Suprapubic skin (tissue), 4 donors: Measurements from ENCODE around the gene CTNNA1.

Experiments used
- CTCF ChIP-seq, 2 donors: fragments of 200-600 bp in 1 of 2; fragments of 450-650 bp in 1 of 2; sonication (generic) in 1 of 2; IDR thresholded peaks; one replicate each; pipeline ENCODE4 v1.5.1; 2016 to 2019; ENCODE audit warnings: antibody characterized with exemption in 2 of 2, mild to moderate bottlenecking in 1 of 2, moderate library complexity in 1 of 2
- EP300 ChIP-seq: sonication (generic); formaldehyde crosslinking; IDR thresholded peaks from one replicate; pipeline ENCODE4 v1.6.1; 2017; ENCODE audit warnings: antibody characterized with exemption
- POLR2A ChIP-seq, 2 donors: fragments of 450-650 bp; IDR thresholded peaks; one replicate each; pipeline ENCODE4 v1.6.1; 2017; ENCODE audit warnings: antibody characterized with exemption in 2 of 2, mild to moderate bottlenecking in 2 of 2, moderate library complexity in 2 of 2
- POLR2AphosphoS5 ChIP-seq, 3 donors: sonication (generic); formaldehyde crosslinking; IDR thresholded peaks; one replicate each; pipeline ENCODE4 v1.6.1; 2017; ENCODE audit warnings: antibody characterized with exemption in 3 of 3

- TF ChIP-seq CTCF (IDR thresholded peaks at IDR 0.05) (no peak), POLR2A (IDR thresholded peaks at IDR 0.05) (no peak), POLR2AphosphoS5 (IDR thresholded peaks at IDR 0.05) (no peak), EP300 (no peak)
These were observed 26.4 kb upstream of the CTNNA1 start for GRCh38 chr5:138726848-138727247.
